GM23338 (cell line): ENCODE results near the gene ZNF223. TPM values are rescaled to one million over a fixed set of nuclear protein-coding genes. Genes with fewer than 3 reads are reported as not detected.
A peak's percentile ranks its signal among the peaks of the same experiment; 100 is the strongest.

Experiments used
- ATAC-seq: fragments of 200-7000 bp; cut with Tn5 transposase; 3 replicates; pipeline ENCODE4 v1.9.1; 2020
- DNase-seq: peaks from one replicate; pipeline ENCODE4 v3.0.0-alpha.2; 2015; ENCODE audit warnings: low spot score
- H2AFZ ChIP-seq: fragments of 200-600 bp; sonication (generic); 2 replicates; pipeline ENCODE4 v1.8.0; 2016; ENCODE audit warnings: antibody characterized with exemption, mild to moderate bottlenecking, moderate library complexity
- H3F3A ChIP-seq: fragments of 200-600 bp; sonication (generic); replicated peaks from 2 replicates; pipeline ENCODE4 v1.8.0; 2017; ENCODE audit warnings: antibody characterized with exemption, mixed run types, low read depth
- H3K27ac ChIP-seq: fragments of 200-600 bp; sonication (generic); 2 replicates; pipeline ENCODE4 v1.6.1; 2016; ENCODE audit warnings: low read depth
- H3K27me3 ChIP-seq: fragments of 200-600 bp; sonication (generic); 2 replicates; pipeline ENCODE4 v1.8.0; 2016; ENCODE audit warnings: mild to moderate bottlenecking, mixed run types, moderate library complexity; ENCODE audit not compliant: insufficient read depth
- H3K36me3 ChIP-seq: fragments of 200-600 bp; sonication (generic); 2 replicates; pipeline ENCODE4 v1.8.0; 2016; ENCODE audit warnings: mild to moderate bottlenecking; ENCODE audit not compliant: insufficient read depth
- H3K4me1 ChIP-seq: fragments of 200-600 bp; sonication (generic); 2 replicates; pipeline ENCODE4 v1.8.0; 2016; ENCODE audit warnings: mild to moderate bottlenecking, moderate library complexity; ENCODE audit not compliant: insufficient read depth
- H3K4me2 ChIP-seq: fragments of 200-600 bp; sonication (generic); 2 replicates; pipeline ENCODE4 v1.7.1; 2017; ENCODE audit warnings: mixed run types
- H3K4me3 ChIP-seq: fragments of 200-600 bp; sonication (generic); 2 replicates; pipeline ENCODE4 v1.6.1; 2016; ENCODE audit warnings: mixed run types
- H3K79me2 ChIP-seq: fragments of 200-600 bp; sonication (generic); replicated peaks from 2 replicates; pipeline ENCODE4 v1.8.0; 2017; ENCODE audit warnings: mild to moderate bottlenecking; ENCODE audit not compliant: insufficient read depth
- H3K9me2 ChIP-seq: fragments of 200-600 bp; sonication (generic); 2 replicates; pipeline ENCODE4 v1.8.0; 2017; ENCODE audit not compliant: insufficient read depth
- H4K20me1 ChIP-seq: fragments of 200-600 bp; sonication (generic); replicated peaks from 2 replicates; pipeline ENCODE4 v1.8.0; 2017; ENCODE audit warnings: mild to moderate bottlenecking; ENCODE audit not compliant: insufficient read depth
- H3K27ac Mint-ChIP-seq: 2 replicates; pipeline ENCODE4 v1.8.0; 2020; ENCODE audit warnings: inconsistent platforms, mild to moderate bottlenecking, moderate library complexity, mixed read lengths
- H3K27me3 Mint-ChIP-seq: 3 replicates; pipeline ENCODE4 v1.8.0; 2022; ENCODE audit warnings: low read depth, mild to moderate bottlenecking, moderate library complexity, mixed read lengths, inconsistent platforms; ENCODE audit not compliant: insufficient read depth, poor library complexity
- H3K36me3 Mint-ChIP-seq: 3 replicates; pipeline ENCODE4 v1.8.0; 2021; ENCODE audit warnings: low read depth, mild to moderate bottlenecking, inconsistent platforms, moderate library complexity, mixed read lengths
- H3K4me1 Mint-ChIP-seq: 3 replicates; pipeline ENCODE4 v1.8.0; 2020; ENCODE audit warnings: mild to moderate bottlenecking, inconsistent platforms, mixed read lengths
- H3K4me3 Mint-ChIP-seq: 3 replicates; pipeline ENCODE4 v1.8.0; 2021; ENCODE audit warnings: moderate library complexity, mild to moderate bottlenecking, inconsistent platforms, mixed read lengths
- H3K9me3 Mint-ChIP-seq: 3 replicates; pipeline ENCODE4 v1.8.0; 2020; ENCODE audit warnings: moderate library complexity, mild to moderate bottlenecking, inconsistent platforms, mixed read lengths
- CREB1 ChIP-seq: fragments of 250-450 bp; sonication (Bioruptor Pico); IDR thresholded peaks from 2 replicates; pipeline ENCODE4 v1.5.0; 2020; ENCODE audit warnings: low read depth, mild to moderate bottlenecking, moderate library complexity
- CTCF ChIP-seq, 2 experiments: fragments of 200-600 bp in 1 of 2; sonication (generic) in 1 of 2; conservative IDR thresholded peaks; 2 replicates each; pipeline versions ENCODE4 v1.5.1 to v1.6.1; 2016 to 2017; ENCODE audit warnings: antibody characterized with exemption in 2 of 2, low read depth in 2 of 2, mild to moderate bottlenecking in 2 of 2, moderate library complexity in 1 of 2
- ETS1 ChIP-seq: IDR thresholded peaks from 2 replicates; pipeline ENCODE4 v1.6.1; 2016; ENCODE audit warnings: antibody characterized with exemption
- EZH2 ChIP-seq: fragments of 200-600 bp; sonication (generic); IDR thresholded peaks from one replicate; pipeline ENCODE4 v1.8.0; 2017; ENCODE audit warnings: antibody characterized with exemption, mild to moderate bottlenecking, low read depth; ENCODE audit not compliant: unreplicated experiment
- EZH2phosphoT487 ChIP-seq: fragments of 200-600 bp; sonication (generic); IDR thresholded peaks from one replicate; pipeline ENCODE4 v1.8.1; 2018; ENCODE audit warnings: antibody characterized with exemption; ENCODE audit not compliant: unreplicated experiment
- JUNB ChIP-seq: IDR thresholded peaks from one replicate; pipeline ENCODE4 v1.6.1; 2016; ENCODE audit warnings: antibody characterized with exemption; ENCODE audit not compliant: unreplicated experiment
- NANOG ChIP-seq: IDR thresholded peaks from 2 replicates; pipeline ENCODE4 v1.6.1; 2016; ENCODE audit warnings: antibody characterized with exemption, borderline replicate concordance
- POLR2AphosphoS5 ChIP-seq: IDR thresholded peaks from 2 replicates; pipeline ENCODE4 v1.6.1; 2016; ENCODE audit warnings: antibody characterized with exemption, low read depth
- REST ChIP-seq: IDR thresholded peaks from one replicate; pipeline ENCODE4 v1.6.1; 2018; ENCODE audit warnings: antibody characterized with exemption; ENCODE audit not compliant: unreplicated experiment
- STAT1 ChIP-seq: IDR thresholded peaks from one replicate; pipeline ENCODE4 v1.6.1; 2016; ENCODE audit warnings: antibody characterized with exemption; ENCODE audit not compliant: unreplicated experiment
- ZNF114 ChIP-seq: fragments of 250-450 bp; sonication (Bioruptor Pico); IDR thresholded peaks from 2 replicates; pipeline ENCODE4 v1.5.0; 2020; ENCODE audit warnings: mild to moderate bottlenecking, moderate library complexity
- ZNF331 ChIP-seq: fragments of 250-450 bp; sonication (Bioruptor Pico); IDR thresholded peaks from 2 replicates; pipeline ENCODE4 v1.5.0; 2020; ENCODE audit warnings: low read depth, mild to moderate bottlenecking, moderate library complexity
- ZNF462 ChIP-seq: fragments of 250-450 bp; sonication (Bioruptor Pico); IDR thresholded peaks from 2 replicates; pipeline ENCODE4 v1.5.0; 2020; ENCODE audit warnings: mild to moderate bottlenecking, moderate library complexity
- polyA plus RNA-seq: library from polyadenylated mRNA; unstranded; fragments of >200 nt; fragmentation: Nextera tagmentation; extraction: Ambion mirVana; gene quantifications from 2 replicates; pipeline ENCODE4 v1.2.1, GENCODE V29; 2016
- total RNA-seq: library from RNA; depleted of rRNA; stranded (reverse); fragments of >200 nt; shearing (Covaris generic); gene quantifications from 2 replicates; pipeline ENCODE4 v1.2.3, GENCODE V29; 2014

The ZNF223 gene
- total and polyA plus RNA-seq, 2 experiments from 2014 or later, result 3.3 to 5.8 TPM

- H3K9me3 Mint-ChIP-seq, result peaks cover 23% of the 10 kb centered on the region
- DNase-seq, result no peak
- H3K4me3 Mint-ChIP-seq, result peak overlapping the region; percentile 99; the same call in 2 of the 3 replicates
These were observed 25.2 kb upstream of the ZNF223 start for GRCh38 chr19:44026622-44027021.

More at GRCh38 chr19:44026622-44027021, 25.2 kb upstream of the ZNF223 start:
- Histone ChIP-seq H3K79me2 (peaks cover 6% of the 10 kb centered on the region; the same call in 1 of the 2 replicates), H3K9me2 (no peaks in the 10 kb centered on the region), H3K4me2 (no peak overlapping the region), H3K4me1 (no peaks in the 10 kb centered on the region), H3F3A (no peaks in the 10 kb centered on the region), H3K27me3 (no peaks in the 10 kb centered on the region), H4K20me1 (no peaks in the 10 kb centered on the region), H2AFZ (no peak overlapping the region), H3K27ac (no peak overlapping the region), H3K4me3 (no peak overlapping the region), H3K36me3 (peaks cover 32% of the 10 kb centered on the region)
- Mint-ChIP-seq H3K27me3 (peaks cover 6% of the 10 kb centered on the region), H3K36me3 (peaks cover 50% of the 10 kb centered on the region), H3K4me1 (peaks cover 7% of the 10 kb centered on the region; the same call in 2 of the 3 replicates), H3K27ac (no peak overlapping the region)
- no peak for ATAC-seq
- TF ChIP-seq JUNB (no peak), POLR2AphosphoS5 (no peak), NANOG (no peak), STAT1 (no peak), ETS1 (no peak), CREB1 (CRISPR knock-in tag) (no peak), CTCF (conservative IDR thresholded peaks at IDR 0.05; ENCODE audit: low read depth in 2 of 2) (no peak), ZNF114 (CRISPR knock-in tag) (no peak), REST (no peak), EZH2 (no peak), EZH2phosphoT487 (no peak), ZNF462 (CRISPR knock-in tag) (no peak), ZNF331 (no peak)
